Thoracic aorta (tissue), 2 donors: ENCODE results near the gene KRT78. TPM values are rescaled to one million over a fixed set of nuclear protein-coding genes. Genes with fewer than 3 reads are reported as not detected.

Source experiments
- ATAC-seq: fragments of 150-250 bp; one replicate; pipeline ENCODE4 v1.8.0; 2017; ENCODE audit warnings: low read depth; ENCODE audit not compliant: insufficient number of reproducible peaks, low FRiP score
- DNase-seq: peaks from one replicate; pipeline ENCODE4 v3.0.0-alpha.2; 2020; ENCODE audit warnings: low spot score
- H3K27ac ChIP-seq, 2 donors: fragments of 200-600 bp; sonication (generic); 1 replicate in 1 of 2; 2 replicates in 1 of 2; pipeline ENCODE4 v1.5.1; 2016; ENCODE audit warnings: mild to moderate bottlenecking in 2 of 2, moderate library complexity in 2 of 2
- H3K27me3 ChIP-seq: fragments of 200-600 bp; sonication (generic); replicated peaks from 2 replicates; pipeline ENCODE4 v1.6.0; 2016; ENCODE audit warnings: mild to moderate bottlenecking; ENCODE audit not compliant: insufficient read depth
- H3K36me3 ChIP-seq: fragments of 200-600 bp; sonication (generic); one replicate; pipeline ENCODE4 v1.5.1; 2016
- H3K4me1 ChIP-seq, 2 donors: fragments of 200-600 bp; sonication (generic); 1 replicate in 1 of 2; 2 replicates in 1 of 2; pipeline versions ENCODE4 v1.5.1 to v1.6.0; 2016; ENCODE audit warnings: low read depth in 2 of 2, mild to moderate bottlenecking in 1 of 2; ENCODE audit not compliant: control insufficient read depth in 1 of 2
- H3K4me3 ChIP-seq: fragments of 200-600 bp; sonication (generic); 2 replicates; pipeline ENCODE4 v1.5.1; 2016; ENCODE audit warnings: mild to moderate bottlenecking
- H3K9me3 ChIP-seq: fragments of 200-600 bp; sonication (generic); 2 replicates; pipeline ENCODE4 v1.5.1; 2016
- total RNA-seq, 2 donors: library from RNA; depleted of rRNA; stranded (reverse); fragments of >200 nt; gene quantifications; one replicate each; pipeline versions ENCODE4 v1.1.0 to v1.2.3, GENCODE V29; 2016
- TF ChIP-seq, protein P1 (sequence below): fragments of 200-600 bp; sonication (generic); IDR thresholded peaks from one replicate; pipeline ENCODE4 v1.5.1; 2019; ENCODE audit warnings: antibody characterized with exemption

Gene KRT78
- total RNA-seq, result not detected

DNA sequence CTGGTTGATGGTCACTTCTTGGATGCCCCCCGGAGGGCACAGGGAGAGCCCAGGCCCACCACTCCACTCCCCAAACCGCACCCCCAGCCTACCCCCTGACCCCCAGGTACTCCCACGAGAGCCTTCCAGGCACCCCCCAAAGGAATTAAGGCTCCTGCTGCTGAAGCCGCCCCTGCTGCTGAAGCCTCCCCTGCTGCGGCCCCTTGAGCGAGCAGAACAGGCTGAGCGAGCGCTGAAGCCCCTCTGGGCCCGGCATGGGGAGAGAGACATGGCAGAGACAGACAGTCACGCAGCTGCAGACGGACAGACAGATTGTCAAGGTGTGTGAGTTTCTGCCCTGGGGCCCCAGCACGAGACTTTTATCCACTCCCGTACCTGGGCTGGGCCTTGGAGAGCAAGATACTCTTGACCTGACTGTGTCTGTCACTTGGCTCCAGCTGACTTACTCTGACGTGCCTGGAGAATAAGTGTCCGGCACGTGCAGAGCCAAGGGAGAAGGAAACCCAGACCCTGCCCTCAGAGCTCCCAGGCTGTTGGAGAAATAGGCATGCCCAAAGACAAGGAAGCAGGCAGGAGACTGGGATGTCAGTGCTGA lies at the start of gene KRT78:
Gene KRT78 (minus strand): TSS at position 334 of the 595 bp plus-strand sequence. CDS start 64 bp downstream, at position 270.
- DNase-seq (no peak), ATAC-seq (no peak)
- no peaks in the 10 kb centered on the region for H3K36me3 ChIP-seq
- TF ChIP-seq, protein P1, sequence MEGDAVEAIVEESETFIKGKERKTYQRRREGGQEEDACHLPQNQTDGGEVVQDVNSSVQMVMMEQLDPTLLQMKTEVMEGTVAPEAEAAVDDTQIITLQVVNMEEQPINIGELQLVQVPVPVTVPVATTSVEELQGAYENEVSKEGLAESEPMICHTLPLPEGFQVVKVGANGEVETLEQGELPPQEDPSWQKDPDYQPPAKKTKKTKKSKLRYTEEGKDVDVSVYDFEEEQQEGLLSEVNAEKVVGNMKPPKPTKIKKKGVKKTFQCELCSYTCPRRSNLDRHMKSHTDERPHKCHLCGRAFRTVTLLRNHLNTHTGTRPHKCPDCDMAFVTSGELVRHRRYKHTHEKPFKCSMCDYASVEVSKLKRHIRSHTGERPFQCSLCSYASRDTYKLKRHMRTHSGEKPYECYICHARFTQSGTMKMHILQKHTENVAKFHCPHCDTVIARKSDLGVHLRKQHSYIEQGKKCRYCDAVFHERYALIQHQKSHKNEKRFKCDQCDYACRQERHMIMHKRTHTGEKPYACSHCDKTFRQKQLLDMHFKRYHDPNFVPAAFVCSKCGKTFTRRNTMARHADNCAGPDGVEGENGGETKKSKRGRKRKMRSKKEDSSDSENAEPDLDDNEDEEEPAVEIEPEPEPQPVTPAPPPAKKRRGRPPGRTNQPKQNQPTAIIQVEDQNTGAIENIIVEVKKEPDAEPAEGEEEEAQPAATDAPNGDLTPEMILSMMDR, result no peak
- H3K4me3 ChIP-seq, result no peak within 1 kb of the TSS
- no peaks in the 10 kb centered on the region for H3K4me1 ChIP-seq
- no peaks in the 10 kb centered on the region for H3K9me3 ChIP-seq
- no peaks in the 10 kb centered on the region for H3K27me3 ChIP-seq
- no peak within 1 kb of the TSS for H3K27ac ChIP-seq

GRCh38 chr12:52896190-52897100 lies 47.7 kb upstream of the KRT78 start:
- Histone ChIP-seq H3K27me3 (no peaks in the 10 kb centered on the region), H3K4me1 (no peaks in the 10 kb centered on the region), H3K4me3 (no peak overlapping the region), H3K9me3 (no peaks in the 10 kb centered on the region), H3K36me3 (peaks cover 6% of the 10 kb centered on the region), H3K27ac (no peak overlapping the region)
- TF ChIP-seq, protein P1, result no peak
- DNase-seq (no peak), ATAC-seq (no peak)

DNA sequence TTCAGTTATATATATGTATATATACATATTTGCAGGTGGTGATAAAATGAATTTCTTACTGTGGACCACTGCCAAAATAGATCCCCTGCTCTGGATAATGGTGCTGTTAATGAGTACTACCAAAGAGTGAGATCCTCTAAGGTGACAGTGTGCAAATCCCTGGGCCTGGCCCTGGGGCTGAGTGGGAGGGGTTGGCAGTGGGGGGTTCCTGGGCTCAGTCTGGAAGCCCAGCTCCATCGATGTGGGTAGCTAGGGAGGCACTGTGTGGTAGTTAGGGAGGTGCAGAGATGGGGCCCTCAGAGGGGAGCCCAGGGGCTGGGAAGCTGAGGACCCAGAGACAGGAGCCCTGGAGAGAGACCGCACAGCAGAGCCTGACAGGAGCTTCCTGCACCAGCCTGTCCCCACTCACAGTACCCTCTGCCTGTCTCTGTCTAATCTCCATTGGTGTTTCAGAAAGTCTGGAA lies 47.0 kb upstream of the KRT78 start:
- TF ChIP-seq, protein P1, result no peak
- no peaks in the 10 kb centered on the region for H3K27me3 ChIP-seq
- H3K4me1 ChIP-seq, result no peaks in the 10 kb centered on the region
- ATAC-seq (no peak), DNase-seq (no peak)
- H3K36me3 ChIP-seq, result peaks cover 6% of the 10 kb centered on the region
- no peak overlapping the region for H3K27ac ChIP-seq
- no peak overlapping the region for H3K4me3 ChIP-seq
- H3K9me3 ChIP-seq, result no peaks in the 10 kb centered on the region

- H3K4me1 ChIP-seq, result no peaks in the 10 kb centered on the region
- ATAC-seq, result no peak
- TF ChIP-seq, protein P1, result no peak
Observed at GRCh38 chr12:52892974-52893373, 44.2 kb upstream of the KRT78 start.

GRCh38 chr12:52892207-52892852 lies 43.5 kb upstream of the KRT78 start:
- no peak for ATAC-seq
- no peak for DNase-seq
- no peak overlapping the region for H3K27ac ChIP-seq
- H3K9me3 ChIP-seq, result no peaks in the 10 kb centered on the region
- H3K4me3 ChIP-seq, result no peak overlapping the region
- H3K27me3 ChIP-seq, result no peaks in the 10 kb centered on the region
- TF ChIP-seq, protein P1, result no peak
- H3K36me3 ChIP-seq, result no peaks in the 10 kb centered on the region
- no peaks in the 10 kb centered on the region for H3K4me1 ChIP-seq

More at GRCh38 chr12:52892974-52893373, 44.2 kb upstream of the KRT78 start:
- Histone ChIP-seq H3K4me3 (no peak overlapping the region), H3K27ac (no peak overlapping the region), H3K9me3 (no peaks in the 10 kb centered on the region), H3K27me3 (no peaks in the 10 kb centered on the region), H3K36me3 (no peaks in the 10 kb centered on the region)
- DNase-seq, result no peak
